H1 (cell line): Measurements from ENCODE around the gene BRINP3. TPM values are rescaled to one million over a fixed set of nuclear protein-coding genes. Genes with fewer than 3 reads are reported as not detected.

Experiments used
- CHD2 ChIP-seq: IDR thresholded peaks from 2 replicates; pipeline ENCODE4 v1.6.1; 2012; ENCODE audit warnings: low read length, improper control_type of control experiment
- KDM1A ChIP-seq: fragments of 200-600, 300-600 bp; sonication (generic); IDR thresholded peaks from 2 replicates; pipeline ENCODE4 v1.7.1; 2016; ENCODE audit warnings: mild to moderate bottlenecking, low read length, borderline replicate concordance
- MAFK ChIP-seq: IDR thresholded peaks from 2 replicates; pipeline ENCODE4 v1.6.1; 2012; ENCODE audit warnings: low read depth, mild to moderate bottlenecking, improper control_type of control experiment, low read length
- RBBP5 ChIP-seq: IDR thresholded peaks from 2 replicates; pipeline ENCODE4 v1.7.1; 2012; ENCODE audit warnings: low read depth, mild to moderate bottlenecking, inconsistent platforms, low read length, moderate library complexity, borderline replicate concordance
- YY1 ChIP-seq: IDR thresholded peaks from 2 replicates; pipeline ENCODE4 v1.6.1; 2011; ENCODE audit warnings: low read depth, mild to moderate bottlenecking, low read length
- polyA plus RNA-seq, 7 experiments: library from polyadenylated mRNA; depleted of rRNA in 3 of 7; stranded (reverse) in 5 of 7; unstranded in 2 of 7; fragments of >200 nt in 5 of 7; fragments of 200-250 nt in 2 of 7; gene quantifications; 1 replicate in 5 of 7; 2 replicates in 1 of 7; 4 replicates in 1 of 7; pipeline versions ENCODE4 v1.2.1 to v1.2.3, GENCODE V29; 2011 to 2013; ENCODE audit warnings: missing spikeins in 2 of 7, mixed read lengths in 2 of 7
- total RNA-seq: library from RNA; stranded (reverse); fragmentation: NEBNext Ultra II Directional; extraction: Animal tissue kit (Norgen Biotek cat#: 25700); gene quantifications from 2 replicates; pipeline ENCODE4 v1.2.1, GENCODE V29; 2021

The BRINP3 gene
- total and polyA plus RNA-seq, 2 of the 8 experiments (the other 6 are each of a cell fraction or from before 2014, with no cell fraction given): not detected

DNA sequence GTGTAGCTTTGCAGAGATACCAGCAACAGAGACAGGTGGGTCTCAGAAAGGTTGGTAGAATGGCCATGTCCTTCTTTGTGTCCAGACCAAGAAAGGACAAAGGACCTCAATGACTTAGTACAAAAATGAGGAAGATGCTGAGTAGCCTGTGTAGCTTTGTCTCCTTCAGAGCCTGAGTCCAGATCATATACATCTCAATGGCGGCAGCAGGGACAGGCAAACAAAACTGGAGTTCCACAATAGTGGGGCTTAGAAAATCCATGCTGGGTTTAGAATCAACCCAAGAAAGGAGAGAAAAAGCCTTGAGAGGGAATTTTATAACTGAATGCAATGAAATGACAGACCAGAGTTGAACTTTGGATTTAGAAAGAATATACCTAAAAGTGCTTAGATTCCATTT lies 339.0 kb downstream of the BRINP3 start (continued):
- TF ChIP-seq RBBP5 (no peak), CHD2 (no peak), YY1 (no peak), MAFK (no peak), KDM1A (no peak)
